GM12801 (cell line): ENCODE results near the gene KLK3.

Experiments used
- CTCF ChIP-seq: IDR thresholded peaks from one replicate; pipeline ENCODE4 v1.5.1; 2011; ENCODE audit warnings: control low read depth; ENCODE audit not compliant: insufficient read length; ENCODE audit errors: extremely low read depth

The KLK3 gene

GRCh38 chr19:50873056-50873455, 18.3 kb downstream of the KLK3 start, which contains the start of gene KLK2:
KLK2 (plus strand) TSS chr19:50873439; CDS start chr19:50873474, 35 bp downstream.
- TF ChIP-seq CTCF, result no peak

GRCh38 chr19:50874211-50874610, 19.5 kb downstream of the KLK3 start:
- TF ChIP-seq CTCF, result no peak

GRCh38 chr19:50875795-50876422, 21.2 kb downstream of the KLK3 start:
- TF ChIP-seq CTCF, result no peak

GRCh38 chr19:50876456-50876855, 21.7 kb downstream of the KLK3 start:
- no peak for TF ChIP-seq CTCF

- TF ChIP-seq CTCF, result no peak
Observed at GRCh38 chr19:50877338-50877737, 22.6 kb downstream of the KLK3 start.

GRCh38 chr19:50878851-50879250, 24.1 kb downstream of the KLK3 start:
- TF ChIP-seq CTCF, result no peak

GRCh38 chr19:50880241-50880640, 25.5 kb downstream of the KLK3 start:
- no peak for TF ChIP-seq CTCF
